KOPT-K1 (cell line): ENCODE measurements around the gene ULBP2.
"Not testable (repeated sequence)": the region's sequence is repeated elsewhere in the genome, so short reads cannot be mapped to it uniquely, and the experiment has no call there.

Experiments
- H3K27ac ChIP-seq: fragments of 200-600 bp; sonication (generic); 2 replicates; pipeline ENCODE4 v1.5.1; 2016; ENCODE audit warnings: antibody characterized with exemption, mild to moderate bottlenecking, low read depth, low read length; ENCODE audit not compliant: poor library complexity, severe bottlenecking
- H3K36me3 ChIP-seq: fragments of 200-600 bp; sonication (generic); 2 replicates; pipeline ENCODE4 v1.5.1; 2017; ENCODE audit warnings: antibody characterized with exemption, mild to moderate bottlenecking, low read length, moderate library complexity; ENCODE audit not compliant: insufficient read depth
- H3K9me3 ChIP-seq: fragments of 200-600 bp; sonication (generic); 2 replicates; pipeline ENCODE4 v1.5.1; 2017; ENCODE audit warnings: antibody characterized with exemption, low read length, mild to moderate bottlenecking; ENCODE audit not compliant: insufficient read depth, poor library complexity, severe bottlenecking

ULBP2 gene

DNA sequence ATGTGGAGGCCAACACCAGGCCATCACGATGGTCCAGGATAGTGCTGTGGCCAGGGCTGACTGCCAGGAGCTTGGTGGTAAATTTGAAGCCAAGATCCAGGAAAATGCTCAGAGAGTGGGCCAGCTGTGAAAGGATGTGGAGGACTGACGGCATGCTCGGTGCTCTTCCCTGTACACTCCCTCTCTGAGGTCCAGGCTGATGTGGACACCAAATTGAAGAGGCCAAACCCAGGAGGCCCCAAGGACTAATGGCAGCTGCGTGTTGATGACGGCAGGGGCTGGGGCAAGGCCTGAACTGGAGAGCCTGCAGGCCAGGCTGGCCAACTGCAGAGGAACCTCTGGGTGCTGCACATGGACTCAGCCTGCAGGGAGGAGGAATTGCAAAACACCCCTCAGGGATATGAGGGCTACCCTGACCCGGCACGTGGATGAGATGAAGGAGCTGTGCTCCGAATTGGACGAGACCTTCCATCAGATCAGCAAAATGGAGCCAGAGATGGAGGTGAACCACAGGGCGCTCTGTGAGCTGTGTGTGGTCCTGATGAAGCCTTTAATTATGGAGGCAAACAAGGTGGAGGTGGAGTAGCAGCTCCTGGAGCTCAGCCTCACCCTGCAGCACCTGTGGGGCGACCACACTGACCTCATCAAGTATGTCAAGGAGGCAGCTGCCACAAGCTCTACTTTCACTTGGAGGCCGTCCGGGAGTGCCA is 37.0 kb upstream of the ULBP2 start:
- H3K9me3 ChIP-seq: peaks cover 26% of the 10 kb centered on the region
- no peaks in the 10 kb centered on the region for H3K36me3 ChIP-seq
- no peak overlapping the region for H3K27ac ChIP-seq

DNA sequence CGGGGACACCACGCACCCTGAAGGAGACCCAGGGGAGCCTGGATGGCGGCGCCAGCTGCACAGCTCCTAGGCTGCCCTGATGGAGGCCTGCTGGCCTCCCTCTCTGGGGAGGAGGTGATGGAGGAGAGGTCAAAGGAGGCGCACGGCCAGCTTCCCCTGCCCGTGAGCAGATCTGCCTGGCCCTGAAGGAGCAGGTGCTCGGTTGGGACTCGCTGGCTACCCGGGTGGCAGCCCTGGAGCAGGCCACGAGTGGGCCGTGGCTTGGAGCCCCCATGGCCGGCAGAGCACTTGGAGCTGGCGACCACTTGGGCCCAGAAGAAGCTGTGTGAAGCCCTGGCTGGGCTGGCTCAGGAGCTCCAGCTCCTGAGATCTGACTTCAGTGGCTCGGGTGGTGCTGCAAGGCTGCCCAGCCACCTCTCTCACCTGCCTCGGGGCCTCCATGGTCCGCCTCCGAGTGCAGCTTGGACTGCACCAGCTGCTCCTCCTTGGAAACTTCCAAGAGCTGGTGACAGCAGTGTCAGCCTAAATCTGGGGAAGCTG is 36.4 kb upstream of the ULBP2 start:
- no peak overlapping the region for H3K27ac ChIP-seq
- H3K9me3 ChIP-seq: peaks cover 29% of the 10 kb centered on the region
- no peaks in the 10 kb centered on the region for H3K36me3 ChIP-seq

DNA sequence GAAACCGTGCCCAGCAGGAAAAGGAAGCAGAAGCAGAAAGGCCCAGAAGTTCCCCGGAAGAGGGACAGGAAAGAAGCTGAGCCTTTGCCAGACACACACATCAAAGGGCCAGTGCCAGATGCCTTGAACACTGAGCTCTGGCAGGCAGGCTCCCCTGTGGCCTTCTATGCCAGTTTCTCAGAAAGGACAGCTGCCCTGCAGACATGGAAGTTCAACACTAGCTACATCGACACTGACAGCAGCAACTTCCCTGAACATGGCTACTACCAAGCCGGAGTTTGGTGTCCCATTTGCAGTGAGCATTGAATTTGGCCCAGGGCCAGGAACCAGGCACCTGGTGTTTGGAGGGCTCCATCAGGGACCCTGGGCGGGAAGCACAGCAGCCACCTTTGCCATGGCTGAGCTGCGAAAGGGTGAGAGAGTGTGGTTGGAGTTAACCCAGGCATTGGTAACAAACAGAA is 35.9 kb upstream of the ULBP2 start:
- H3K36me3 ChIP-seq: no peaks in the 10 kb centered on the region
- H3K27ac ChIP-seq: no peak overlapping the region

DNA sequence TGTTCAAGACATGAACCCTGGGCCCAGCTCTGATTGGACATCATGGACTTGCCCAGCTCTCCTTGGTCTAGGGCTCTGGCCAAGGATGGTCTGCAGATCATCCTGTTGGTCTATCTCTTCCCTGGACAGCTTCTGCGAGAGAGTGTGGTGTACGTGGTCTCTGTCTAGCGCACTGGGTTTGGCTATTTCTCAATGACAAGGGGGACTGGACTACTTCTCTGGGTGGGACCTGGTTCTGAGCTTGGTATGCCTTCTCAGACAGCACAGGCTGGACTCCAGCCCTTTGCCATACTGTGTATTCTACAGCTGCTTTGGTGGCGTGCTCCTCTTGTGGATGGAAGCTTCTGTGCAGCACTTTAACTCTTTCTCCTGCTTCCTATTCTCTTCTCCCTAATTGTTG is 35.4 kb upstream of the ULBP2 start:
- H3K9me3 ChIP-seq: peaks cover 29% of the 10 kb centered on the region
- no peak overlapping the region for H3K27ac ChIP-seq
- no peaks in the 10 kb centered on the region for H3K36me3 ChIP-seq

More for the DNA sequence above, 35.9 kb upstream of the ULBP2 start:
- H3K9me3 ChIP-seq: peaks cover 29% of the 10 kb centered on the region

DNA sequence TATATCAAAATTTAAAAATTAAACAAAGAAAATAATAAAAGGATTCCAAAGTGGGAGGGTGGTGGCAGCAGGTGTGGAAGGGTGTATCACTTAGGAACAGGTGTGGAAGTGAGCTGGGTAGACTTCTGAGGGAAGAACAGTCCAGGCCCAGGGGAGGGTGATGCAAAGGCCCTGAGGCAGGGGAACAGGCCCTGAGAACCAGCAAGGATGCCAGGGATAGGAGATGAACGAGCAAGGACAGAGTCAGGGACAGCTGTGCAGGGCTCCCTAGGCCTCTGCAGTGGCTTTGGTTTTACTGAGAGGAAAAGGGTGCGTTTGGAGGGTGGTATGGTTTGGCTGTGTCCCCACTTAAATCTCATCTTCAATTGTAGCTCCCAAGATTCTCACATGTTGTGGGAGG is 34.5 kb upstream of the ULBP2 start:
- Histone ChIP-seq H3K27ac (no peak overlapping the region), H3K36me3 (no peaks in the 10 kb centered on the region)

DNA sequence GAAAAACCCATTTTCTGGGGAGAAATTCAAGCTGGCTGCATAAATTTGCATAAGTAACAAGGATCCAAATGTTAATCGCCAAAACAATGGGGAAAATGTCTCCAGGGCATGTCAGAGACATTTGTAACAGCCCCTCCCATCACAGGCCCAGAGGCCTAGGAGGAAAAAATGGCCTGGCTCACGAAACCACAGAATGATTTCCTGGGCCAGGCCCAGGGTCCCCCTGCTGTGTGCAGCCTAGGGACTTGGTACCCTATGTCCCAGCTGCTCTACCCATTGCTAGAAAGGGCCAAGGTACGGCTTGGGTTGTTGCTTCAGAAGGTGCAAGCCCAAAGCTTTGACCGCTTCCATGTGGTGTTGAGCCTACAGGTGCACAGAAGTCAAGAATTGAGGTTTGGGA is 33.3 kb upstream of the ULBP2 start:
- not testable (repeated sequence) for H3K36me3 ChIP-seq
- peaks cover 29% of the 10 kb centered on the region for H3K9me3 ChIP-seq

More for the DNA sequence above, 34.5 kb upstream of the ULBP2 start:
- peaks cover 29% of the 10 kb centered on the region for H3K9me3 ChIP-seq

DNA sequence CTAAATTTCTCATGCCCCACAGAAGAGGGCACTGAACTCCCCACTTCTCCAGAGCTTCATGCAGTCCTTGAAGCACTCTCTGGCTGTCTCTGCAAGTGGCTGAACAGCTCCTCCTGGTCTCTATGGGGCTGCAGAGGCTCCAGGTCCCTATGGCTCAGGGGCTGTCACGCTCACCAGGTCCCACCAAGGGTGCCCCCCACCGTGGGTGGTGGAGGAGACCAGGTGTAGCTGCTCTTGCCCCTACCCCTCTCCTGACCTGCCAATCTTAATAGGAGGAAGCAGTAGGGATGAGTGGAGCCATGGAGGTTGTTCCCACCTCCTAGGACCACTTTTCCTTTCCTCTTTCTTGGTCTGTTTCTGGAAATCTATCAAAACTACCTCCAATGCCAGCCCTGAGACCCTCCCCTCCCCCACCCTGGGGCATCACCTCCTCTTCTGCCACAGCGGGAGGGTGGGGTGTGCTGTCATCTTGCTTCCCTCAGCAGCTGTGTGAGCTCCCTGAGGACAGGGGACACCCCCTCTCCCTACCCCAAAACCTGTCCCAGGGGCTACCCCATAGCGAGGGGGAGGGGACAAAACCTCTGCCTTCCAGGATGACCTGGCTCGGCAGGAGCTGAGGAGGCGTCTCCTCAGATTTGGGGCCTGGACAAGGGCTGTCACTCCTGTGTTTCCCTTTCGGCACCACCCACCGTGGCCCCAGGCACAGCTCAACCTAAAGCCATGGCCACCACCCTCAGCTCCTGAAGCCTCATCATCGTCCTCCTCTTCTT is 31.9 kb upstream of the ULBP2 start:
- H3K36me3 ChIP-seq: no peaks in the 10 kb centered on the region
- H3K27ac ChIP-seq: no peak overlapping the region
- H3K9me3 ChIP-seq: peaks cover 29% of the 10 kb centered on the region

More for the DNA sequence above, 33.3 kb upstream of the ULBP2 start:
- not testable (repeated sequence) for H3K27ac ChIP-seq

DNA sequence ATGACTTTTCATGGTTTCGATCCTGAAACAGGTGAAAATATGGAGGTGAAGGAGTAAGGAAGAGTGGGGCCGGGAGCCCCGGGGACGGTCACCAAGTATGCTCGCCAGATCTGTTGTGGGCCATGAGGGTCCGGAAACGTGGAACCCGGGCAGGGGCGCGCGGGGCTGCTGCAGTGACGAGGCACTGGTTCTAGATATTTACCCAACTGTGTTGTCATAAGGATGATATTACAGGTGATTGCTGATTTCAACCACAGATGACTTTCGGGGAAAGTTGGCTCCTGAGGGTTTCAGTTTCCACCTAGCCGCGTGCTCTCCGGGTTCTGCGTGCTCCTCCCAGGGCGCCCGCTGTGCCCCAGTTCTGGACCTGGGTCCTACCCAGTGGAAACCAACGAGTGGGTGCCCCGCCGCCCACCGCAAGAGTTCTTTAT is 31.1 kb upstream of the ULBP2 start:
- Histone ChIP-seq H3K27ac (no peak overlapping the region), H3K9me3 (peaks cover 29% of the 10 kb centered on the region), H3K36me3 (no peaks in the 10 kb centered on the region)

DNA sequence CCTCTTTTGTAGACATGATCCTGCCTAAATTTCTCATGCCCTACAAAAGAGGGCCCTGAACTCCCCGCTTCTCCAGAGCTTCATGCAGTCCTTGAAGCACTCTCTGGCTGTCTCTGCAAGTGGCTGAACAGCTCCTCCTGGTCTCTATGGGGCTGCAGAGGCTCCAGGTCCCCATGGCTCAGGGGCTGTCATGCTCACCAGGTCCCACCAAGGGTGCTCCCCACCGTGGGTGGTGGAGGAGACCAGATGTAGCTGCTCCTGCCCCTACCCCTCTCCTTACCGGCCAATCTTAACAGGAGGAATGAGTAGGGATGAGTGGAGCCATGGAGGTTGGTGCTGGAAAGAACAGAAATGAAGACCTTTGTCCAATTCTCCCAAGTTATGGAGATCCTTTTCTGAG is 29.1 kb upstream of the ULBP2 start:
- not testable (repeated sequence) for H3K27ac ChIP-seq, H3K36me3 ChIP-seq
- H3K9me3 ChIP-seq: peaks cover 24% of the 10 kb centered on the region

DNA sequence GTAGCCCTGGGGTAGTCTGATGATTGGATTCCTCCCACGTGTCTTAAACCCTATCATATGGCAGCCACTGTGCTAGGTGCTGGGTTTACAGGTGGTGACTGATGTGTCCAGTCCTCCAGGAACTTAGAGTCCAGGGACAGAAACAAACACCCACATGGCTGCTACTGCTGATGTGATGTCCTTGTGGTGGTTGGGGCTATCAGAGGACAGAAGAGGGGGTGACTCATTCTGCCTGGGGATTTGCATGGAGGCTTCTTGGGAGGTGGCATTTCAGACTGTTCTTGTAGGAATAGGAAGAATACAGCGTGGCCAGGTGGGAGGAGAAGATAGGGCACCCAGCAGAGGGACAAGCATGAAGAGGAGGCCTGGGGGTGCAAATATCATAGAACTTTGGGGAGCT is 28.7 kb upstream of the ULBP2 start:
- no peaks in the 10 kb centered on the region for H3K36me3 ChIP-seq
- no peak overlapping the region for H3K27ac ChIP-seq
- H3K9me3 ChIP-seq: peaks cover 20% of the 10 kb centered on the region

DNA sequence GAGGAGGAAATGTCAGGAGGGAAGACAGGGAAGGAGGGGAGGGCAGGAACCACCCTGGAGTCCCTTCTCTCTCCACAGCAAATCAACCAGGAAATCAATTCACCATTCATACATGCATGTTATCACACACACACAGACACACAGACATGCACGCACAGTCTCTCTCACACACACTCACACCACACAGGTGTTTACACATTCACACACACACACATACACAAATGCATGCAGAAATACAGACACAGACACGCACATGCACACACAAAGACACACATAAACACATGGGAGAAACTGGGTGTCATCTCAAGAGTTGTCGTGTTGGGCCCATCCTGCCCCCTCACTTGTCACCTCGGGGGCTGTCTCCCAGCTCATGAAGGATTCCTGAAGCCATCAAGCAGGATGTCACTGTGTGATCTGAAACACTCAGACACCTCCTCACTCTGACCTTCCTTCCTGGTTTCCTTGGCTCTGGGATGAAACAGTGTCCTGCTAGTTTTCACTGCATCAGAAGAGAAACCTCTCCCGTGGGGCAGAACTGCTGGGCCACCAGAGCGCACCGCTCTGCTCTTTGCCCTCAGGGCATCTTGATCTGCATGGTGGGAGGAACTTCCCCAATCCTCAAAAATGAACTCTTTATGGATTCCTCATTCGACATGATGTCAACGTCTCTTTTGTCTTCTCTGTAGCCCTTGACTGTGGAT is 28.1 kb upstream of the ULBP2 start:
- H3K27ac ChIP-seq: no peak overlapping the region
- H3K36me3 ChIP-seq: no peaks in the 10 kb centered on the region
- peaks cover 14% of the 10 kb centered on the region for H3K9me3 ChIP-seq

DNA sequence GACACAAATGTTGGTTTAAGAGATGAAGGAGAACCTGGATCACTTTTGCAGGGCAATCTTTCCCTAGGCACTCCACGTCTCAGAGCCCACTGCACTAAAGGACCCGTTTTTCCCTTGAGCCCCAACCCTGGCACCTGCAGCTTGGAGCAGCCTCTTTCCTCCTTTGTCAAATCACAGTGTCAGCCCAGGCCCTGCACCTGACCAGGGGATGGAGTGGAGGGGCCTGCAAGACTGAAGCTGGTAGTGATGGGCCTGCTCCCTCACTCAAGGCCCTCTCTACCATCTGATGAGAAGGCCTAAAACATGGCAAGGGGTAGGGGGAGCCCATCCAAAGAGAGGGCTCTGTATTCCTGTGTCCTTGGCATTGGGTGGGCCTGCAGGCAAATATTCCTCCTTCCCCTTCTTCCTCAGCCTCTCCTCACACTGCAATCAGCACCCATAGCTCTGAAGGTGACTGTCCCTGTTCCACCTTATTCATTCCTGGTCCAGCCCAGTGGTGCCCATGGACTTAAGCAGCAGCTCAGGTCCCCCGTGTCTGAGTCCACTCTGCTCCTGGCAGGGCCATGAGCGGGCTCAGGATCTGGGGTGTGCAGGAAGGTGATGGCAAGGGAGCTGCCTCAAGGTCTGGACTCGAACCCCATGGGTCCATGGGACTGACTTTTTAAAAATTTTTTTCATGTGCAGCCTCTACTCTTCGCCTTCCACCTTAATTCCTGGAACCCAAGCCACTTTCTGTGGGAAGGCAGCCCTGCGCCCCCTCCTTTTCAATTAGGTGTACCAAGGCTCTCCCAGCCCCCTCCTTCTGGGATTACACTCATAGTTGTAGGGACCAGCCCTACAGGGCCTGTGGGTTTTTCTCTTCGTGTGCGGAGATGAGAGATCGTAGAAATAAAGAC is 25.6 kb upstream of the ULBP2 start:
- no peak overlapping the region for H3K27ac ChIP-seq

DNA sequence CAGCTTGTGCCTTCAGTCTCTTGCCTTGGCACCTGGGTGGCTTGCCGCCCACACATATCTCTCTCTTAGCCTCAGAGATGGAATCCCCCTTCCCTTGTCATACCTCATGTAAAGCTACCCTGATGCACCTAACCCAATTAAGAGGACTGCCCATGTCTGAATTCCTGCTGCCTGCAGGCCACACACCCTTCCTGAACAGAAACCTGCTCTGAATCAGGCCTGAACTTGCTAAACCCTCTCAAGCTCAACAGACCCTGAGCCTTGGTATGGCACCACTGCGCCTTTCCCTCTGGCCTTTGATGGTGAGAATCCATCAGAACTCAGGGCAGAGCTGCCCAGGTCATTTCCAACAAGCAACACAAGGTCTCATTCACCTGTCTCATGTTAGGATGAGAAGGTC is 24.1 kb upstream of the ULBP2 start:
- H3K27ac ChIP-seq: no peak overlapping the region
- H3K36me3 ChIP-seq: no peaks in the 10 kb centered on the region
- no peaks in the 10 kb centered on the region for H3K9me3 ChIP-seq

More for the DNA sequence above, 25.6 kb upstream of the ULBP2 start:
- Histone ChIP-seq H3K36me3 (no peaks in the 10 kb centered on the region), H3K9me3 (no peaks in the 10 kb centered on the region)

DNA sequence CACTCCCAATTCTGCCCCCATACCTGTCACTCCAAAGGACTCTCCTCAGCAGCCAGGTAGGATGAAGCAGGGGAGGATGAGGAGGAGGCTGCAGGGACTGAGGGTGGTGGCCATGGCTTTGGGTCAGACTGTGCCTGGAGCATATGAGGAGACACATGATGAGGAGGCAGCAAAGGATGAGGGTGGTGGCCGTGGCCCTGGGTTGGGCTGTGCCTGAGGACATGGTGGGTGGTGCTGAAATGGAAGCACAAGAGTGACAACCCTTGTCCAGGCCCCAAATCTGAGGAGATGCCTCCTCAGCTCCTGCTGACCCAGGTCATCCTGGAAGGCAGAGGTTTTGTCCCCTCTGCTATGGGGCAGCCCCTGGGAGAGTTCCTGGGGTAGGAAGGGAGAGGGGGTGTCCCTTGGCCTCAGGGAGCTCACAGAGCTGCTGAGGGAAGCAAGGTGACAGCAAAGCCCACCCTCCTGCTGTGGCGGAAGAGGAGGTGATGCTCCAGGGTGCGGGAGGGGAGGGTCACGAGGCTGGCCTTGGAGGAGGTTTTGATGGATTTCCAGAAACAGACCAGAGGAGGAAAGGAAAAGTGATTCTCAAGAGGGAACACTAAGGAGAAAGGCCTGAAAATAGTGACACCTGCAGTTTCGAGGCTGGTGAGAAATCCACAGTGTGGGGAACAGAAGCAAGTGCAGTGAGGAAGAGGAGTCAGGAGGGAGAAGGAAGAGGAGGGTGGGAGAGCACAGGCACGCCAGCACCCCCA is 23.5 kb upstream of the ULBP2 start:
- no peaks in the 10 kb centered on the region for H3K36me3 ChIP-seq
- no peak overlapping the region for H3K27ac ChIP-seq
- no peaks in the 10 kb centered on the region for H3K9me3 ChIP-seq
